H1 (cell line): ENCODE data around the gene EPHA6. TPM values are rescaled to one million over a fixed set of nuclear protein-coding genes. Genes with fewer than 3 reads are reported as not detected.

Experiments used
- CTCF ChIA-PET: fragments of 300-600 bp; sonication (Branson Sonifier 250); formaldehyde crosslinking; loops from one replicate; lab custom pipeline; 2021; ENCODE audit not compliant: partially characterized antibody; lab: Charles Lee
- POLR2A ChIA-PET: fragments of 300-600 bp; sonication (Branson Sonifier 250); formaldehyde crosslinking; loops from one replicate; lab custom pipeline; 2021; ENCODE audit warnings: inconsistent platforms; ENCODE audit not compliant: partially characterized antibody; lab: Charles Lee
- DNase-seq, 2 experiments: peaks; one replicate each; pipeline versions ENCODE4 v3.0.0 to v3.0.0-alpha.2; 2010 to 2022; ENCODE audit warnings: low spot score in 2 of 2, low read depth in 1 of 2, mixed read lengths in 1 of 2
- FAIRE-seq: peaks from 2 replicates; lab custom pipeline; 2011; peaks lifted over from hg19 to GRCh38; lab: Jason Lieb, UNC
- H2AFZ ChIP-seq: 2 replicates; pipeline ENCODE4 v1.8.1; 2012; ENCODE audit warnings: low read length, inconsistent platforms
- H2AK5ac ChIP-seq: 2 replicates; pipeline ENCODE4 v1.6.1; 2013; ENCODE audit warnings: low read depth, low read length
- H2BK120ac ChIP-seq: replicated peaks from 2 replicates; pipeline ENCODE3; 2013; ENCODE audit warnings: low read depth, low read length, inconsistent platforms
- H2BK12ac ChIP-seq: 2 replicates; pipeline ENCODE4 v1.6.1; 2013; ENCODE audit warnings: low read depth, low read length
- H2BK15ac ChIP-seq: 2 replicates; pipeline ENCODE4 v1.6.1; 2013; ENCODE audit warnings: low read length
- H2BK20ac ChIP-seq: 2 replicates; pipeline ENCODE4 v1.6.1; 2013; ENCODE audit warnings: low read length
- H2BK5ac ChIP-seq: 2 replicates; pipeline ENCODE4 v1.6.1; 2013; ENCODE audit warnings: low read depth, low read length
- H3K14ac ChIP-seq: 2 replicates; pipeline ENCODE4 v1.6.1; 2013; ENCODE audit warnings: inconsistent platforms; ENCODE audit not compliant: insufficient read length
- H3K18ac ChIP-seq: 2 replicates; pipeline ENCODE4 v1.6.1; 2013; ENCODE audit warnings: low read length; ENCODE audit errors: extremely low read depth
- H3K23ac ChIP-seq: 2 replicates; pipeline ENCODE4 v1.6.1; 2013; ENCODE audit warnings: inconsistent platforms; ENCODE audit not compliant: insufficient read length
- H3K23me2 ChIP-seq: 2 replicates; pipeline ENCODE4 v1.6.1; 2013; ENCODE audit warnings: low read depth, low read length
- H3K27ac ChIP-seq: 2 replicates; pipeline ENCODE4 v1.6.1; 2011; ENCODE audit warnings: low read depth, low read length, inconsistent platforms
- H3K27me3 ChIP-seq, 4 experiments: replicated peaks in 1 of 4; 1 replicate in 1 of 4; 2 replicates in 3 of 4; pipeline versions ENCODE4 v1.6.1 to v1.8.1; 2011 to 2013; ENCODE audit warnings: low read length in 3 of 4, mild to moderate bottlenecking in 3 of 4, inconsistent platforms in 2 of 4, mixed read lengths in 2 of 4, moderate library complexity in 1 of 4; ENCODE audit not compliant: control insufficient read depth in 3 of 4, insufficient read depth in 3 of 4; ENCODE audit errors: extremely low read depth in 1 of 4
- H3K36me3 ChIP-seq, 4 experiments: 2 replicates each; pipeline versions ENCODE4 v1.6.1 to v1.8.1; 2011 to 2013; ENCODE audit warnings: mild to moderate bottlenecking in 4 of 4, low read length in 3 of 4, moderate library complexity in 2 of 4, control low read depth in 1 of 4, inconsistent platforms in 1 of 4; ENCODE audit not compliant: insufficient read depth in 4 of 4, control insufficient read depth in 2 of 4
- H3K4ac ChIP-seq: replicated peaks from 2 replicates; pipeline ENCODE3; 2013; ENCODE audit warnings: low read length, low read depth, mixed read lengths, inconsistent platforms; ENCODE audit not compliant: insufficient read length
- H3K4me1 ChIP-seq, 4 experiments: replicated peaks in 1 of 4; 1 replicate in 1 of 4; 2 replicates in 3 of 4; pipeline versions ENCODE4 v1.6.1 to v1.8.1; 2011 to 2013; ENCODE audit warnings: low read length in 3 of 4, inconsistent platforms in 2 of 4, mixed read lengths in 1 of 4; ENCODE audit not compliant: insufficient read depth in 4 of 4, control insufficient read depth in 3 of 4
- H3K4me2 ChIP-seq, 2 experiments: 2 replicates each; pipeline versions ENCODE4 v1.6.1 to v1.8.1; 2011 to 2013; ENCODE audit warnings: low read depth in 2 of 2, low read length in 2 of 2, control low read depth in 1 of 2, inconsistent platforms in 1 of 2, mild to moderate bottlenecking in 1 of 2; ENCODE audit not compliant: insufficient read depth in 1 of 2
- H3K4me3 ChIP-seq, 4 experiments: fragments of 200-600, 300-600 bp in 1 of 4; sonication (generic), shearing (Covaris generic), sonication (Bioruptor Twin) in 1 of 4; 2 replicates each; pipeline versions ENCODE4 v1.5.1 to v1.8.1; 2011 to 2016; ENCODE audit warnings: low read length in 4 of 4, low read depth in 3 of 4, control low read depth in 2 of 4, inconsistent platforms in 2 of 4, mild to moderate bottlenecking in 2 of 4, mixed read lengths in 1 of 4, moderate library complexity in 1 of 4; ENCODE audit not compliant: insufficient read depth in 2 of 4; ENCODE audit errors: extremely low read depth in 1 of 4
- H3K56ac ChIP-seq: replicated peaks from 2 replicates; pipeline ENCODE3; 2013; ENCODE audit warnings: low read depth, mild to moderate bottlenecking, mixed read lengths, low read length, inconsistent platforms; ENCODE audit not compliant: insufficient read length
- H3K79me1 ChIP-seq: 2 replicates; pipeline ENCODE4 v1.6.1; 2013; ENCODE audit warnings: low read depth, low read length, control low read depth
- H3K79me2 ChIP-seq, 2 experiments: 2 replicates each; pipeline versions ENCODE4 v1.6.1 to v1.8.1; 2012 to 2013; ENCODE audit warnings: low read length in 2 of 2, mild to moderate bottlenecking in 2 of 2, inconsistent platforms in 1 of 2; ENCODE audit not compliant: insufficient read depth in 2 of 2, control insufficient read depth in 1 of 2
- H3K9ac ChIP-seq, 4 experiments: replicated peaks in 1 of 4; 1 replicate in 1 of 4; 2 replicates in 3 of 4; pipeline versions ENCODE4 v1.6.1 to v1.8.1; 2011 to 2013; ENCODE audit warnings: low read depth in 3 of 4, low read length in 3 of 4, control low read depth in 2 of 4, mild to moderate bottlenecking in 2 of 4, moderate library complexity in 2 of 4, inconsistent platforms in 1 of 4; ENCODE audit errors: extremely low read depth in 1 of 4
- H3K9me3 ChIP-seq, 2 experiments: 2 replicates each; pipeline versions ENCODE4 v1.6.1 to v1.8.1; 2012 to 2013; ENCODE audit warnings: mild to moderate bottlenecking in 2 of 2, moderate library complexity in 2 of 2, control low read depth in 1 of 2, inconsistent platforms in 1 of 2, low read depth in 1 of 2, low read length in 1 of 2, mixed read lengths in 1 of 2; ENCODE audit not compliant: insufficient read depth in 2 of 2
- H4K20me1 ChIP-seq, 2 experiments: replicated peaks in 1 of 2; 2 replicates each; pipeline versions ENCODE3 to v1.8.1; 2011 to 2013; ENCODE audit warnings: inconsistent platforms in 2 of 2, low read length in 2 of 2, mild to moderate bottlenecking in 1 of 2; ENCODE audit not compliant: insufficient read depth in 2 of 2, control insufficient read depth in 1 of 2
- H4K5ac ChIP-seq: 2 replicates; pipeline ENCODE4 v1.6.1; 2013; ENCODE audit warnings: low read length, low read depth, mixed read lengths, inconsistent platforms; ENCODE audit not compliant: insufficient read length
- H4K8ac ChIP-seq: 2 replicates; pipeline ENCODE4 v1.8.0; 2013; ENCODE audit warnings: mild to moderate bottlenecking, moderate library complexity, low read length, inconsistent platforms; ENCODE audit not compliant: insufficient read depth; ENCODE audit errors: extremely low read depth
- H4K91ac ChIP-seq: replicated peaks from 2 replicates; pipeline ENCODE3; 2013; ENCODE audit warnings: low read length, mixed read lengths, inconsistent platforms; ENCODE audit not compliant: insufficient read length
- CHD2 ChIP-seq: IDR thresholded peaks from 2 replicates; pipeline ENCODE4 v1.6.1; 2012; ENCODE audit warnings: low read length, improper control_type of control experiment
- EGR1 ChIP-seq: IDR thresholded peaks from 2 replicates; pipeline ENCODE4 v1.6.1; 2011; ENCODE audit warnings: low read depth, low read length, borderline replicate concordance
- RAD21 ChIP-seq, 2 experiments: IDR thresholded peaks in 1 of 2; conservative IDR thresholded peaks in 1 of 2; 2 replicates each; pipeline ENCODE4 v1.6.1; 2011; ENCODE audit warnings: low read depth in 2 of 2, low read length in 2 of 2, improper control_type of control experiment in 1 of 2, inconsistent platforms in 1 of 2, mild to moderate bottlenecking in 1 of 2, moderate library complexity in 1 of 2
- RFX5 ChIP-seq: IDR thresholded peaks from 2 replicates; pipeline ENCODE4 v1.6.1; 2011; ENCODE audit warnings: low read depth, low read length, improper control_type of control experiment, borderline replicate concordance
- SIN3A ChIP-seq, 2 experiments: IDR thresholded peaks in 1 of 2; conservative IDR thresholded peaks in 1 of 2; 2 replicates each; pipeline ENCODE4 v1.6.1; 2011 to 2012; ENCODE audit warnings: low read length in 2 of 2, improper control_type of control experiment in 1 of 2, low read depth in 1 of 2, mild to moderate bottlenecking in 1 of 2
- WGBS, 2 experiments: shearing (Covaris generic) in 1 of 2; methylation state at CpG; one replicate each; pipeline versions ENCODE4 v1.1.6 to v1.1.7; 2013 to 2015; ENCODE audit warnings: low lambda C conversion rate in 2 of 2, mixed read lengths in 2 of 2, inconsistent platforms in 1 of 2, low coverage in 1 of 2, missing lambda C conversion rate in 1 of 2; ENCODE audit not compliant: insufficient replicate concordance in 2 of 2, insufficient coverage in 1 of 2, insufficient read length in 1 of 2; ENCODE audit errors: extremely low coverage in 1 of 2, missing lambda C conversion rate in 1 of 2; 5-methylcytosine and 5-hydroxymethylcytosine counted together
- polyA plus RNA-seq, 7 experiments: library from polyadenylated mRNA; depleted of rRNA in 3 of 7; stranded (reverse) in 5 of 7; unstranded in 2 of 7; fragments of >200 nt in 5 of 7; fragments of 200-250 nt in 2 of 7; gene quantifications; 1 replicate in 5 of 7; 2 replicates in 1 of 7; 4 replicates in 1 of 7; pipeline versions ENCODE4 v1.2.1 to v1.2.3, GENCODE V29; 2011 to 2013; ENCODE audit warnings: missing spikeins in 2 of 7, mixed read lengths in 2 of 7
- total RNA-seq: library from RNA; stranded (reverse); fragmentation: NEBNext Ultra II Directional; extraction: Animal tissue kit (Norgen Biotek cat#: 25700); gene quantifications from 2 replicates; pipeline ENCODE4 v1.2.1, GENCODE V29; 2021
- TF ChIP-seq, protein P1 (sequence below): IDR thresholded peaks from 2 replicates; pipeline ENCODE4 v1.6.1; 2011; ENCODE audit warnings: low read depth, mild to moderate bottlenecking, low read length; ENCODE audit not compliant: insufficient read depth

EPHA6 gene
- total and polyA plus RNA-seq, 2 of the 8 experiments (the other 6 are each of a cell fraction or from before 2014, with no cell fraction given) = 0.83 to 3.2 TPM

GRCh38 chr3:97278506-97278905 is 464.1 kb downstream of the EPHA6 start:
- no peaks in the 10 kb centered on the region for H3K23me2 ChIP-seq
- H2BK5ac ChIP-seq = no peak overlapping the region
- H2BK120ac ChIP-seq = peak overlapping the region; percentile 28
- H3K79me2 ChIP-seq = no peaks in the 10 kb centered on the region
- H3K9me3 ChIP-seq = no peaks in the 10 kb centered on the region
- POLR2A ChIA-PET = no interaction called here
- no peak overlapping the region for H3K9ac ChIP-seq
- no peak overlapping the region for H2BK15ac ChIP-seq
- H4K20me1 ChIP-seq = no peaks in the 10 kb centered on the region
- no peak overlapping the region for H3K4ac ChIP-seq
- H3K56ac ChIP-seq = no peak overlapping the region
- H2BK20ac ChIP-seq = no peak overlapping the region
- H3K36me3 ChIP-seq = no peaks in the 10 kb centered on the region; a peak in 1 of 8 replicates
- H3K27me3 ChIP-seq = no peaks in the 10 kb centered on the region
- no peak overlapping the region for H3K14ac ChIP-seq
- no peak overlapping the region for H2AFZ ChIP-seq
- WGBS, 2 experiments = 89% methylated on average over 1 of the region's 1 CpG; no CpG with 5 or more reads in 1 of the 2 experiments
- peak; percentile 26 to 38; a peak in 3 of 4 replicates for TF ChIP-seq RAD21 (IDR thresholded peaks at IDR 0.05 in 1 of 2, conservative IDR thresholded peaks at IDR 0.05 in 1 of 2; ENCODE audit: low read depth in 2 of 2, low read length in 2 of 2)
- TF ChIP-seq RFX5 = no peak
- TF ChIP-seq, protein P1, sequence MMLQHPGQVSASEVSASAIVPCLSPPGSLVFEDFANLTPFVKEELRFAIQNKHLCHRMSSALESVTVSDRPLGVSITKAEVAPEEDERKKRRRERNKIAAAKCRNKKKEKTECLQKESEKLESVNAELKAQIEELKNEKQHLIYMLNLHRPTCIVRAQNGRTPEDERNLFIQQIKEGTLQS = no peak
- TF ChIP-seq EGR1 = no peak
- no peak for TF ChIP-seq CHD2
- no peak for TF ChIP-seq SIN3A (conservative IDR thresholded peaks at IDR 0.05 in 1 of 2, IDR thresholded peaks at IDR 0.05 in 1 of 2; ENCODE audit: low read depth in 1 of 2, low read length in 2 of 2)
- H3K4me2 ChIP-seq = no peak overlapping the region
- FAIRE-seq = no peak
- no peaks in the 10 kb centered on the region; a peak in 1 of 7 replicates for H3K4me1 ChIP-seq
- no peaks in the 10 kb centered on the region for H3K79me1 ChIP-seq
- H2BK12ac ChIP-seq = no peak overlapping the region; the same call in 1 of the 2 replicates
- H4K8ac ChIP-seq = no peak overlapping the region
- no peak overlapping the region for H3K23ac ChIP-seq
- no peak for DNase-seq
- H3K27ac ChIP-seq = no peak overlapping the region
- peak overlapping the region; percentile 5 for H4K91ac ChIP-seq
- H2AK5ac ChIP-seq = no peak overlapping the region; the same call in 1 of the 2 replicates
- H4K5ac ChIP-seq = no peak overlapping the region
- H3K18ac ChIP-seq = peak overlapping the region; percentile 42; the same call in 1 of the 2 replicates
- CTCF ChIA-PET = interaction anchor here (0.6 to 1.3 kb wide), 5 partner anchors 9 to 340 kb away, joined by 3 to 4 read pairs (median 3); no protein-coding TSS in a partner anchor
- no peak overlapping the region for H3K4me3 ChIP-seq
